NCI-H1694 treated with DMSO at 0.1 percent for 48 hours (cell line): ENCODE data around the gene SERINC5.

ENCODE experiments used
- DNase-seq: peaks from one replicate; lab custom pipeline; 2025; lab: John Stamatoyannopoulos, UW

SERINC5 gene

GRCh38 chr5:80067016-80067415, 188.8 kb downstream of the SERINC5 start:
- no peak for DNase-seq

- DNase-seq: no peak
Observed at GRCh38 chr5:80064124-80064523, 191.7 kb downstream of the SERINC5 start.
